NOMO-1 treated with DMSO at 0.1 percent for 48 hours (cell line): ENCODE measurements around the gene SMG6.
A peak's percentile ranks its signal among the peaks of the same experiment; 100 is the strongest.

Source experiments
- DNase-seq: peaks from one replicate; lab custom pipeline; 2025; ENCODE audit not compliant: unreplicated experiment; lab: John Stamatoyannopoulos, UW

The SMG6 gene

GRCh38 chr17:2053380-2054261, 250.0 kb downstream of the SMG6 start:
- DNase-seq: peak; percentile 48

DNA sequence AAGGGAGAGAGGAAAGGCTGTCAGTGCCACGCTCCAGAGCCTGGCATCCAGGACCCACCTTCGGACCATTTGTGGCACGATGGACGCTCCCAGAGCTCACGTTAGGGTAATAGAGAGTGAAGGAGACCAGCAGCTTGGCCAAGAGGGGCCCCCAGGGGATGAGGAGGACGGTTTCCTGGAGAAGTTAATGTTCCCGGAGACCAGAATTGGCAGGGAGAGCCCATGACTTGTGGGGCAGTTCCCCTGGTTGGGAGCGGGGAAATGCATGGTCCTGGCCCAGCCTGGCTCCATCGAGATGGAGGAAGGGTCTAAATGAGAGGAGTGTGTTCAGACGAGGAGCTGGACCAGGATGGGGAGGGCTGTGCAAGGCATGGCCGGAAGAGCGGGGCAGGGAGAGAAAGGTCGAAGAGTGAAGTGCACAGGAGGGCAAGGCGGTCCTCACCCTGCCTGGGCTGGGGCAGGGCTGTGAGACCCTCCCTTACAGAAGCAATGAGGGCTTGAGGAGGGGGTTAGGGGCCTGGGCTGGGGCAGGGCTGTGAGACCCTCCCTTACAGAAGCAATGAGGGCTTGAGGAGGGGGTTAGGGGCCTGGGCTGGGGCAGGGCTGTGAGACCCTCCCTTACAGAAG, 251.5 kb downstream of the SMG6 start:
- no peak for DNase-seq

DNA sequence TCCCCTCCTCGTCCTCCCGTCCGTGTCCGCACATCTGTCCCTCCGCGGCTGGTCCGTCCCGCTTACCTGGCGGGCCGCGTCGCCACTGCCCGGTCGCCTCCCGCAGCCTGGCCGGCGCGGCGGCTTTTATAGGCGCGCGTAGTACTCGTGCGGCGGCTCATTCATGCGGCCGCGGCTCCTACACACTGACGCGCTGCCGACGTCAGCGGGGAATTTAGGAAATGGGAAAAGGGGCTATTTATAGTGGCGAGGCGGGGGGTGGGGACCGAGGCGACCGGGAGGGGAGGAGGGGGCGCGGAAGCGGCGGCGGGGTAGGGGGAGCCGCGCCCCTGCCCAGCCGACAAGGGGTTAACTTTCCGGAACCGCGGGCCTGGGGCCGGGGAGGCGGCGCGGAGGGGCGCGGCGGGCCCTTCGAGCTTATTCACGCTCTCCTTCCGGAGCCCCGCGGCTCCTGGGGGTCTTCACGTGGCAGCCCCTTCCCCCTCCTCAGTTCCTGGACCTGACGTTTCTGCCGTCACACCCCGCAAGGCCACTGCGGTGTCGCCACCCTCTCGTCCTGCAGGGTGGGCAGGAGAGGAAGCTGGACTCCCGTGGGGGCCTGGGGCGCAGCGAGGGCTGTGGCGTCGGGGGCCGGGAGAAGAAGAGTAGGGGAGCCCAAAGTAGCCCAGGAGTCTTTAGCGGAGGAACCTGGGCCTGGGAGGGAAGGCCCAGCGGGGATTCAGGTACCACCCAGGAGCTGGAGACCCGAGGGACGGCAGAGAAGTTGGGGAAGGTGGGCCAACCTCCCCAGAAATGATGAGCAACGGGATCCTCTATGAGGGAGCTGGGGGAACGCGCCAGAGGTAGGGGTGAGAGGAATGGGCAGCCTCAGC, 252.3 kb downstream of the SMG6 start:
- DNase-seq: no peak

GRCh38 chr17:2050300-2051060, 253.1 kb downstream of the SMG6 start:
- peak; percentile 23 for DNase-seq

DNA sequence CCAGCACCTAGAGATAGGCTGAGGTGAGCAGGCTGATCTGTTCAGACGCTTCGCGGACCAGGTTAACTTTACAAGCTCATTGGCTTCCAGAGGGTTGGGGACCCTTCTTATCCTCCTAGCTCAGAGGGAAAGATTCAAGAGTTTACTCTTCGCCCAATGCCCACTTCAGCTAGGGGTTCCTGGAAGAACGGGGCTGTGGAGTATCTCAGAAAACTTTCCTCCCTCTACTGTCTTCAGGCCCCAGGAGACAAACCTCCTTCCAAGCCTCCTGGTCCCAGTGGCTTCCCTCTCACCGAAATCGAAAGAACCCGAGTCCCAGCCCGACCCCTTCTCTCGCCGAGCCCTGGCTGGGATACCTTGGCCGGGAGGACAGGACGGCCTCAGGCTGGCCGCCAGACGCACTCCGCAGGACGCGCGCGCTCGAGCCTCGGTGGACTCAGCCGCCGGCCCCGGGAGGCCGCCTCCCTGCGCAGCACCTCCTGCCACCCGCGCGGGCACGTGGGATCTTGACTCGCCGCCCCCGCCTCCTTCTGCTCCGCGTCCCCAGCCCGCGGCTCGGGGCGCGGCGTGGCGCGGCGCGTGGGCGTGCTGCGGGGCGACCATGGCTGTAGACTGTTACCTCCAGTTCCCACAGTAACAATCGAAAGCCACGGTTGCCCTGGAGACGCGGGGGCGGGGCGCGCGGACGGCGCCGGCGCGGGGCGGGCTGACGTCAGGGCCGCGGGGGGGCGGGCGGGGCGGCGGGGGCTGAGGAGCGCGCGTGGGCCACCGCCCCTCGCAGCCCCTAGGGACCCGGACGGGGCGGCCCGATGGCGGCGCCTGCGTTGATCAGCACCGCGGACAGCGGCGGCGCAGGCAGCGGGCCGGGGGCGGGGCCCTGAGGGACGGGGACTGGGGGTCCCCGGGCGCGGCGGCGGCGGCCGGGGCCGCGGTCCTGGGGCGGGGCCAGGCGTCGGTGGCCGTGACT, 254.0 kb downstream of the SMG6 start:
- peak; percentile 56 for DNase-seq

- DNase-seq: no peak
These were observed 254.8 kb downstream of the SMG6 start for GRCh38 chr17:2048805-2049204.

- DNase-seq: no peak
These were observed 256.0 kb downstream of the SMG6 start for GRCh38 chr17:2047590-2047989.

DNA sequence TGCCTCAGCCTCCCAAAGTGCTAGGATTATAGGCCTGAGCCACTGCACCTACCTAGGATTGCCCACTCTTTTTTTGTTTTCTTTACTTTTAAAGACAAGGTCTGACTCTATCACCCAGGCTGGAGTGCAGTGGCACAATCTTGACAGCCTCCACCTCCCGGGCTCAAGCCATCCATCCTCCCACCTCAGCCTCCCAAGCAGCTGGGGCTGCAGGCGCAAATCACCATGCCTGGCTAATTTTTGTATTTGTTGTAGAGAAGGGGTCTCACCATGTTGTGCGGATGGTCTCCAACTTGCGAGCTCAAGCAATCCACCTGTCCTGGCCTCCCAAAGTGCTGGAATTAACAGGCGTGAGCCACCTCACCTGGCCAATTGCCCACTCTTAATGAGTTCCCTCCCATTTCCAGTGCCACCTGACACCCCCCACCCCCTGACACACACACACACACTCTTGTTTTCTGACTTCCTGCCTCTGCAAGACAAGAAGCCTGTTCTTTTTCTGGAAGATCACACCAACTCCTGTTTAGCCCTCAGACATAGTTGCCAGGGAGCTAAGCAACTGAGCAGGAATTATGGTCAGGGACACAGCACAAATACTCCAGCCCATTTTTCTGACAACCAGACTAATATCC, 259.2 kb downstream of the SMG6 start:
- DNase-seq: no peak

GRCh38 chr17:2043785-2044184, 259.8 kb downstream of the SMG6 start:
- no peak for DNase-seq

GRCh38 chr17:2042933-2043332, 260.7 kb downstream of the SMG6 start:
- no peak for DNase-seq

DNA sequence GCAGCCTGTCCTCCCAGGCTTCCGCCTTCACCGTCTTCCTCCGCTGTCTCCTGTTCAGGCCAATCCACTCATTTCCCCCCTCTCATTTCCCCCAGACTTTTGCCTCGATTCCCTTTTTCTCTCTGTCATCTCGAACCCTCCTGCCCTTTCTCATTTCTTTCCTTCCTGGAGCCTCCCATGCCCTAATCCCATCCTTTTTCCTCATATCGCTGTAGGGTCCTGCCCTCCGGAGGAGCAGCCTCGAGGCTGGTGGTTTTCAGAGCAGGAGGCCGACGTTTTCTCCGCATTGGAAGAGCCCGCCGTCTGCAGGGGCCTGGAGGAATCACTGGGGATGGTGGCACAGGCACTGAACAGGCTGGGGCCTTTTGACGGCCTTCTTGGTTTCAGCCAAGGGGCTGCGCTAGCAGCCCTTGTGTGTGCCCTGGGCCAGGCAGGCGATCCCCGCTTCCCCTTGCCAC, 261.2 kb downstream of the SMG6 start:
- DNase-seq: no peak

DNA sequence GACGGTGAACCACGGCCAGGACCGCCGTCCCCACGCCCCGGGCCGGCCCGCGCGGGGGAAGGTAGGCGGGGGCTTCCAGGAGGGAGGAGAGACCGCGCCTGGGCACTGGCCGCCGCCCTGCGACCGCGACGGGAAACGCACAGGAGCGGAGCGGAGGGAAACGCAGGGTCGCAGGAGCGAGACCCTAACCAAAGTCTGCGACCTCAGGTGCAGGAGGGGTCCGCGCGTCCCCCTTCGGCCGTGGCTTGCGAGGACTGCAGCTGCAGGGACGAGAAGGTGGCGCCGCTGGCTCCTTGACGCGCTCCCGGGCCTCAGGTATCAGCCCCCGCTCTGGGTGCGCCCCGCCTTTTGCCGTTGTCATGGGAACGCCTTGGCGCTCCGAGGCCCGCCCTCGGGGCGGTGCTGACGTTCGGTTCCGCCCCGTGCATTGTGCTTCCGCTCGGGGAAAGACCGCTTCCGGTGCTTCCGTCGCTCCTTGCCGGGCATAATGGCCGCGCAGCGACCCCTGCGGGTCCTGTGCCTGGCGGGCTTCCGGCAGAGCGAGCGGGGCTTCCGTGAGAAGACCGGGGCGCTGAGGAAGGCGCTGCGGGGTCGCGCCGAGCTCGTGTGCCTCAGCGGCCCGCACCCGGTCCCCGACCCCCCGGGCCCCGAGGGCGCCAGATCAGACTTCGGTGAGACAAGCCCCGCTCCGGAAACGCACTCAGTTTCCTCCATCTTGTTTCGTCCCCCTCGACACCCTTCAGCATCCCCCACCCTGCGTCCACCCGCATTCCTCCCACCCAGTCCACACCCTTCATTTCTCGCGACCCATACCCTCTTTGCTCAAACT, 261.8 kb downstream of the SMG6 start, which contains the start of gene OVCA2:
Gene OVCA2, plus strand, starts transcription at position 462 of the 829 bp plus-strand sequence. Its CDS starts 26 bp downstream, at position 488.
- DNase-seq: peak; percentile 85

- DNase-seq: no peak
These were observed 262.5 kb downstream of the SMG6 start for GRCh38 chr17:2040942-2041560.

DNA sequence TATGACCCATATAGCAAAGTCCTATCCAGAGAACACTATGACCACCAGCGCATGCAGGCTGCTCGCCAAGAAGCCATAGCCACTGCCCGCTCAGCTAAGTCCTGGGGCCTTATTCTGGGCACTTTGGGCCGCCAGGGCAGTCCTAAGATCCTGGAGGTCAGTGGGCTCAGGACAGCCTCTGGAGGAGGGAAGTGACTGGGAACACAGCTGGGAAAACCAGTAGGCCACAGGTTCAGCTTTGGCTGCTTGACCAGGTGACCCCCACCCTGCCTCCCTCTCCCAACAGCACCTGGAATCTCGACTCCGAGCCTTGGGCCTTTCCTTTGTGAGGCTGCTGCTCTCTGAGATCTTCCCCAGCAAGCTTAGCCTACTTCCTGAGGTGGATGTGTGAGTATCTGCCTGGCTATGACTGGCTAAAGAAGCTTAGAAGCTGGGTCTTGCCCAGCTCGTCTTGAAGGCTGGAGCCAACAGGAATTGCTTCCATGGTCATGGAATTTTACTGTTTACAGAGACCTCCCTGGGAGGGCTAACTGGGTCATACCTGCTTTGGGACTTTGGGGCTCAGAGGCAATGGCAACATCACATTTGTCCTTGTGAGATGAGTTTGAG, 263.3 kb downstream of the SMG6 start:
- DNase-seq: no peak

- no peak for DNase-seq
These were observed 266.4 kb downstream of the SMG6 start for GRCh38 chr17:2037155-2037554.

DNA sequence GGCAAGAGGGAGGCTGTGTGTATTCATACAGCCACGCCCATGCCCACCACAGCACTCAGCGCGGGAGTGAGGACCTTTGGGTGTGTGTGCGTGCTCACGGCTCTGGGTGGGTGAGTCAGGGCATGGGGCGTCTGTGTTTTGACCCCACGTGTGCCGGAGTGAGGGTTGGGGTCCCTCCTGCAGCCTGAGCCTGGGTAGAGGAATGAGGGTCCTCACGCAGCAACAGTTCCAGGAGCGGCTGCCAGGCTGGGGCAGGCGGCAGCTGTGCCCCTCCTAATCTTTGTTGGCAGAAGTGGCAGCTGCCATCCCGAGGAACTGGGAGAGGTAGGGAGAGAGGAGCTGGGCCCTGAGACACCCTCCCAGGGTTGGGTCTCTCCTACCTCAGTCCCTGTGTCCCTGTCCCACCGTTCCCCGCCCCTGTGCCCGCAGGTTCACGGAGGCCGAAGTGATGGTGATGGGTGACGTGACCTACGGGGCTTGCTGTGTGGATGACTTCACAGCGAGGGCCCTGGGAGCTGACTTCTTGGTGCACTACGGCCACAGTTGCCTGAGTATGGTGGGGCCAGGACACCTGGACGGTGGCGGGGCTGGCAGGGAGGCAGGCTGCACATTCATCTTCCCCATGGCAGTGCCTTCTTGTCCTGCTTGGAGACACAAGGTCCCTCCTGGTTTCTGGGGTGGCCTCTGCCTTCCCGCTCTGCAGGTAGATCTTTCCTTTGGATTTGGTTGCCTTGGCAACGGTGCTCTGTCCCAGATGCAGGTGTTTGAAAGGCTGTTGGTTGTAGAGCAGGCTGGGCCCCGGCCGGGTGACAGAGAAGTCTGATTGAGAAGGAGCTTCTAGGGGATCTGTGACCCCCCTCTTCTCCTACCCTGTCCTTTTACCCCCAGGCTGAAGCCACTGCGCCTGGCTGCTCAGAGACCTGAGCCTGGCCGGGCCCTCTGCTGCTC, 267.8 kb downstream of the SMG6 start:
- DNase-seq: no peak
